Measurements from ENCODE around the gene PLXNA4.

PLXNA4 gene

DNA sequence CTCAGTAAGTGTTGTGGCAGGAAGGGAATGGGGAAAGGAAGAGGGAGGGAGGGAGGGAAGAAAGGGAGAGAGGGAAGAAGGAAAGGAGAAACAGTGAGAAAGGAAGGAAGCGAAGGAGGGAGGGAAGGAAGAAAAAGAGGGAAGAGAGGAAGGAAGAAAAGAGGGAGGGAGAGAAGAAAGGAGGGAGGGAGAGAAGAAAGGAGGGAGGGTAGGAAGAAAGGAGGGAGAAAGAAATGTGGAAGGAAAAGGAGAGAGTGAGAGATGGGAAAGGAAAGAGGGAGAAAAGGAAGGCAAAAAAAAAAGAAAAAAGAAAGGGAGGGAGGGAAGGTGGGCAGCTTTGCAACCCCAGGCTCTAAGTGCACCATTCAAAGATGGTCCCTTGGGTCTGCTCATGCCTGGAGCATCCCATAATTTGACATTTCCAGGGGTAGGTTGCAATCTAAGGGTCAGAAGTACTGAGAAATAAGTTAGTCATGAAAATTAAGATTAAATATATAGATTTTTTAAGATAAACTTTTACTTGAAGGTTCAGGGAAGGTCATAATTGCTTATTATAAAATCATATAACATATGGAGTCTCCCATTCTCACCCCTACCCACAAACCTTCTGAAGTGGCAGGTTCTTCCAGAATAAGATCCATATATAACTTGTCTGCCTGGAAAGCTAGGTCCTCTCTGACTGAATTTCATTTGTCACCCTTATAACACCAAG, 249.2 kb downstream of the PLXNA4 start:
- Mint-ChIP-seq H3K4me3 (no peak overlapping the region), H3K36me3 (no peaks in the 10 kb centered on the region), H3K9me3 (no peaks in the 10 kb centered on the region), H3K27me3 (peaks cover 0 to 13% of the 10 kb centered on the region in 2 donors), H3K4me1 (no peaks in the 10 kb centered on the region), H3K27ac (no peak overlapping the region)
- no peak for ATAC-seq (replicated peaks)
- DNase-seq: no peak

GRCh38 chr7:132322970-132323369, 253.3 kb downstream of the PLXNA4 start:
- Mint-ChIP-seq H3K36me3 (no peaks in the 10 kb centered on the region), H3K4me3 (no peak overlapping the region), H3K9me3 (no peaks in the 10 kb centered on the region), H3K27me3 (peaks cover 29 to 34% of the 10 kb centered on the region in 2 donors), H3K4me1 (peaks cover 8% of the 10 kb centered on the region in 2 donors), H3K27ac (no peak overlapping the region)
- ATAC-seq (replicated peaks) (no peak), DNase-seq (no peak)

DNA sequence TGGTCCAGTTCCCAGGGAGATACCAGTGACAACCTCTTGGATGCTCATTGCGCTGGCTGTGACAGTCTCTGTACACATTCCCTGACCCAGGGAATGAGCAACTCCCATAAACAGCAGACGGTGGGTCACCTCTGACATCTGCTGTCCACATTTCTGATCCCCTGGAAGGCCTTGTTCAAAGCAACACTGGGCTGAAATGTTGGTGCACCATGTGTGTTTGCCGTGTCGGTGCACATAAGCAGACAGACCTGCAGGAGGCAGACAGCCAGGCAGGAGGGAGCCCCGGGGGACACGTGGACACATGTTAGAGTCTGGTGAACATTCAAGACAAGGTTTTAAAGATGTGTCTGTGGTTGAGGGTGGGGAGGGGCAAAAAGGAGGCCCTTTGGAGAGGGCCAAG, 254.9 kb downstream of the PLXNA4 start:
- Mint-ChIP-seq H3K4me3 (no peak overlapping the region), H3K9me3 (peaks cover 10 to 11% of the 10 kb centered on the region in 2 donors), H3K27me3 (peaks cover 42 to 44% of the 10 kb centered on the region in 2 donors), H3K4me1 (peaks cover 8% of the 10 kb centered on the region in 2 donors), H3K27ac (no peak overlapping the region), H3K36me3 (peaks cover 0 to 3% of the 10 kb centered on the region in 2 donors)
- ATAC-seq (replicated peaks) (no peak), DNase-seq (no peak)

GRCh38 chr7:132319481-132319880, 256.8 kb downstream of the PLXNA4 start:
- ATAC-seq (replicated peaks): no peak
- peaks cover 43 to 48% of the 10 kb centered on the region in 2 donors for H3K27me3 Mint-ChIP-seq

DNA sequence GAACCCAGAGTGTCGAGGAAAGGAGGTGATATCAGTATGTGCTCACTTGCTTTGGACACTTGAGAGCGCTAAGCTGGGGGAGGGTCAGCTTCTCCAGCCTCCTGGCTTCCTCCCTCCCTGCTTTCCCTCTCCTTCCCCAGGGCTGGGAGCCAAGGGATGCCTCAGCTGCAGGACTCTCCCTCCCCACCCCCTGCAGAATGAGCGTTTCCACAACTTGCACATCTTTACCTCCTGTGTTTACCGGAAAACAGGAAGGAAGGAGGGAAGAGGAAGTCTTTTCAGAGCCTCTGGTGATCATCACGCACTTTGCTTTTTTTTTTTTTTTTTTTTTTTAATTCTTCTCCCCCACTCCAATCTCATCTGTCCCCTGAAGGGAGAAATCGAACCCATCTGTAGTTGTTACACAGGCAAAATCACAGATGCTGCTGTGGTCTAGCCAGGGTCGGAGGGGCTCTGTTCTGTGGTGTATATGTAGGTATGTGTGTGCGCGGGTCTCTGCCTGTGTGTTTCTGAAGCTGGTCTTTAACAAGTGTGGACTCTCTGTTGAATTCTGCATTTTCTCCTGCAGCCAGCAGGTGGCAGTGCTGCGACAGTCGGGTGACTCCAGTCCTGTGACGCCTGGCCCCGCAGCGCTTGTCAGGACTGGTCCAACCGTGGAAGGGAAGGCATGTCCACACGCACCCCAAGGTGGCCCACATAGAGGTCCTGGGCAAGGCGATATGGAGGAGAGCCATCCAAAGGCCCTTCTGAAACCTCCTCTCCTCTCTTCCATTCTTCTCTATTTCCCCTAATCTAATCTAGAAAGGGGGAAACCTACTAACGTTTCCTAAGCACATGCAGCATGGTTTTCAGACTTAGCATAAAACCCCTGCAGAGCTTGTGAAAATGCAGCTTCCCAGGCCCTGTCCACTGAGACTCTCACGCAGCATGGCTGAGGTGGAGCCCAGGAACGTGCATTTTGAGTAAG, 257.6 kb downstream of the PLXNA4 start:
- peak overlapping the region; percentile 33 to 47 for H3K4me3 Mint-ChIP-seq
- peak; percentile 50 for DNase-seq
- ATAC-seq (replicated peaks): peak; percentile 92 to 97
- peaks cover 8% of the 10 kb centered on the region in 2 donors for H3K4me1 Mint-ChIP-seq
- H3K27ac Mint-ChIP-seq: no peak overlapping the region
- H3K27me3 Mint-ChIP-seq: peaks cover 39 to 48% of the 10 kb centered on the region in 2 donors
- peaks cover 10 to 11% of the 10 kb centered on the region in 2 donors for H3K9me3 Mint-ChIP-seq
- H3K36me3 Mint-ChIP-seq: peaks cover 0 to 3% of the 10 kb centered on the region in 2 donors

More at GRCh38 chr7:132319481-132319880, 256.8 kb downstream of the PLXNA4 start:
- Mint-ChIP-seq H3K9me3 (peaks cover 10 to 11% of the 10 kb centered on the region in 2 donors), H3K4me1 (peaks cover 8% of the 10 kb centered on the region in 2 donors), H3K27ac (no peak overlapping the region), H3K4me3 (no peak overlapping the region), H3K36me3 (peaks cover 0 to 3% of the 10 kb centered on the region in 2 donors)
- DNase-seq: no peak

DNA sequence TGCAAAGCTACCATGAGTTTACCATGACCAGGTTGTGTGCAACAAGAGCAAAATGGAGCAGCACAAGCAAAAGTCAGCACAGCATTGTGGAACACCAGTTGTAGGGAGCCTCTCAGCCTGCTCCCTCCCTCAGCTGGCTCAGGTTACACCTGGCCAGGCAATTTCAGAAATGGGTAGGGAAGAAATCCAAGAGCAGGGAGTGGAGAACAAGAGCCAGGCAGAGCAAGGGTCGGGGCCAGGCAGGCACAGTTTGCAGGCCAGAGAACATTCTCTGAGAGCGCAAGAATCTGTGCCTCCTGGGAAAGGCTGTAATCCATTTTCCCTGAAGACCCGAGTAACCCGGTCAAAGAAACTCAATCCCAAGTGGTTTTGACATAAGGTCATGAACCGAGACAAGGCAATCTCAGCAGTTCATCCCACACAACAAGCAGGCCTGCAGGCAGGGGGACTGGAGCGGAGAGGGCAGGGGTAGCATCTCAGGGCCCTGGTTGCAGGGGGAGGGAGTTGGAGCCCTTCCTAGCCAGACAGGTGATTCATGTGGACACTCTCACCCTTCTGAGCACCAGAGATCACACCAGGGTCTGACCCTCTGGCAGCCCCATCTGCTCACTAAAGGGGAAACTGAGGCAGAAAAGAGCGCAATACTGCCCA, 258.4 kb downstream of the PLXNA4 start:
- Mint-ChIP-seq H3K27me3 (peaks cover 39 to 53% of the 10 kb centered on the region in 2 donors), H3K9me3 (peaks cover 10 to 11% of the 10 kb centered on the region in 2 donors), H3K4me3 (no peak overlapping the region), H3K27ac (no peak overlapping the region), H3K4me1 (peaks cover 8% of the 10 kb centered on the region in 2 donors), H3K36me3 (peaks cover 0 to 3% of the 10 kb centered on the region in 2 donors)
- ATAC-seq (replicated peaks): no peak
- no peak for DNase-seq

DNA sequence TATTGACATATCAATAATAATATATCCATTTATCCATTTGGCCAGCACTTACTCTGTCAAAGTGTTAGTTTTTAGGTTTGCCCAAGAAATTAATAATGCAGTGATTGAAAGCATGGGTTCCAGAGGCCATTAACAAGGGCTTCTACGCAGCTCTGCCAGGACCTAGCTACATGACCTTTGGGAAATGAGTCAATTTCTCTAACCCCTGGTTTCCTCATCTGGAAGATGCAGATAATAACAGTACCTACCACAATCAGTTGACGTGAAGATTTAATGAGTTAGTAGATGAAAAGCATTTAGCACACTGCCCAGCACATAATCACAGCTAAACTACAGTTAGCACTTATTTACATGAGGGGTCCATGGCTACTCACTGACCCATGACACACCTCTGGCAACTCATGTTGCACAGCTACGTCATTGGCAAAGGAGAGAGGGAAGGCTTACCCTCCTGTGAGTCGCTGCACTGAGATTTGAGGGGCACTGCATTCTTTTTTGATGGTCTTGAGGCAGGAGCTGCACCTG, 263.7 kb downstream of the PLXNA4 start:
- ATAC-seq (replicated peaks) (no peak), DNase-seq (no peak)
- H3K4me3 Mint-ChIP-seq: no peak overlapping the region
- peaks cover 19 to 39% of the 10 kb centered on the region in 2 donors for H3K27me3 Mint-ChIP-seq
- no peak overlapping the region for H3K27ac Mint-ChIP-seq
- peaks cover 9 to 10% of the 10 kb centered on the region in 2 donors for H3K9me3 Mint-ChIP-seq
- H3K4me1 Mint-ChIP-seq: no peaks in the 10 kb centered on the region
- peaks cover 0 to 3% of the 10 kb centered on the region in 2 donors for H3K36me3 Mint-ChIP-seq

DNA sequence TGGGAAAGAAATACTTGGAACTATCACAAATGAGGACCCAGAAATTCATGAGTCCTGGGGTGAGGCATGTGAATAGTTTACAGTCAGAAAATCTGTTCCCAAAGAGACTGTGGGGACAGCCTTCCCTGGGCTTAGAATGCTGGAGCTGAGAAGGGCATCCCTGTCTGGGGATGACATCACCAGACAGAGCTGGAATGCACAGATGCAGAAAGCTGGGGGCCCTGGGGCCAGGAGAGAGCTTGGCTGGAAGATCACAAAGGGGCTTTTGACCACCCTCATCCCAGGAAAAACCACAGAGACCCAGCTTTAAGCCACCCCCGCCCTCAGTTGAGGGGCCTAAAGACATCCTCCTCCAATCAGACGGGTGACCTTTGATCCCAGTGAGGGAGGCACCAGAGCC, 264.5 kb downstream of the PLXNA4 start:
- Mint-ChIP-seq H3K27ac (no peak overlapping the region), H3K4me1 (no peaks in the 10 kb centered on the region), H3K4me3 (no peak overlapping the region), H3K36me3 (peaks cover 0 to under 1% of the 10 kb centered on the region in 2 donors), H3K27me3 (peaks cover 10 to 30% of the 10 kb centered on the region in 2 donors), H3K9me3 (peaks cover under 1 to 2% of the 10 kb centered on the region in 2 donors)
- ATAC-seq (replicated peaks) (no peak), DNase-seq (no peak)

DNA sequence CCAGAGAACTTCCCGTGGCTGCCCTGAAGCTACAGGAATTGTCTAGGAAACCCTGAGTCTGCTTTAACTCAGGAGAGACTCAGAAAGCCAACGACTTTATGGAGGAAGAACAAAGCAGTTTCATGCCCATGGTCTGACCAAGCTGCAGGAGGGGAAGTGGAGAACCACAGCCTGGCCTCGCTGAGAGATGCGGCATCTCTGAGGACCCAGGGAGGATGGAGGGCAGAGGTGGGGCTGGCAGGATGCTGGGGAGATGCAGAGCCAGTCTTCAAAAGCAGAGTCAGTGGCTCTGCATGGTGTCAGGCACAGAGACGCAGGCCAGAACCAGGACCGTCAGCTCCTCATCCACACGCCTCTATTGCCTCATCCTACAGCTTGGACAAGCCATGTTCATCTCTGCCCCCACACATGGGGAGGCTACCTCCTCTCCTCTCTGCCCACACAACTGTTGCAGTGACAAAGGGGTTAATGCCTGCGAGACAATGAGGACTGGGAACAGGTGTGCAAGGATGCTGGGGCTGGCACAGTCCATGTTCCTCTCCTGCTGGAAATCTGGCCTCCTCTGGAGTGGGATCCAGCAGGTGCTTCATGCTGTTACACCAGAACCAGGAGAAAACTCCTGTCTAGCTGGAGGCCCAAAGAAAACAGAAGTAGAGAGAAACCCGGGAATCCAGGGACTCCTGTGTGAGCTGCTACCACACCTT, 267.0 kb downstream of the PLXNA4 start:
- no peak for DNase-seq
- no peak overlapping the region for H3K27ac Mint-ChIP-seq
- peaks cover 13 to 28% of the 10 kb centered on the region in 2 donors for H3K27me3 Mint-ChIP-seq
- ATAC-seq (replicated peaks): no peak
- H3K4me1 Mint-ChIP-seq: no peaks in the 10 kb centered on the region
- H3K9me3 Mint-ChIP-seq: no peaks in the 10 kb centered on the region
- H3K4me3 Mint-ChIP-seq: no peak overlapping the region
- no peaks in the 10 kb centered on the region for H3K36me3 Mint-ChIP-seq

GRCh38 chr7:132307465-132307864, 268.8 kb downstream of the PLXNA4 start:
- ATAC-seq (replicated peaks) (no peak), DNase-seq (no peak)
- Mint-ChIP-seq H3K9me3 (peaks cover 0 to 1% of the 10 kb centered on the region in 2 donors), H3K36me3 (no peaks in the 10 kb centered on the region), H3K27ac (no peak overlapping the region), H3K4me3 (no peak overlapping the region), H3K27me3 (peaks cover 13 to 22% of the 10 kb centered on the region in 2 donors), H3K4me1 (no peaks in the 10 kb centered on the region)

- DNase-seq (no peak), ATAC-seq (replicated peaks) (no peak)
- Mint-ChIP-seq H3K36me3 (no peaks in the 10 kb centered on the region), H3K27ac (no peak overlapping the region), H3K27me3 (peaks cover 6 to 10% of the 10 kb centered on the region in 2 donors), H3K4me3 (no peak overlapping the region), H3K9me3 (peaks cover 0 to 3% of the 10 kb centered on the region in 2 donors), H3K4me1 (no peaks in the 10 kb centered on the region)
Observed at GRCh38 chr7:132300599-132301277, 275.5 kb downstream of the PLXNA4 start.

DNA sequence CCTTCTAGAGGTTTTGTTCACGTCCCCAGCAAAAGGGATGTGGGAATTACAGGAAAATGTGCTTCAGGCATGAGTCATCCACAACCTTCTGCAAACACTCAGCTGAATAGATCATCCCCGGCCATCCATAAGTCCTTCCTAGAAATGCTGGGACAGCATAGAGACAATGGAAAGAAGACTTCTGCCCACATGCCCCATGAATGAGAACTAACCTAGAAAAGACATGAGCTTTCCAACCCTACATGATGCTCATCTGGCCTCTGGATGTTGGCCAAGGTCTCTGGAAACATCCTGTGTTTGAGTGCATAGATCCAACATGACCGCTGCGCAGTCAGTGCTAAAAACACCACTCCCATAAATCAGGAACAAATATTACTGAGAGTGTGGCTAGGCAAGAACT, 277.5 kb downstream of the PLXNA4 start:
- ATAC-seq (replicated peaks) (no peak), DNase-seq (no peak)
- Mint-ChIP-seq H3K4me3 (no peak overlapping the region), H3K27me3 (peaks cover 0 to 15% of the 10 kb centered on the region in 2 donors), H3K4me1 (no peaks in the 10 kb centered on the region), H3K36me3 (no peaks in the 10 kb centered on the region), H3K27ac (no peak overlapping the region), H3K9me3 (peaks cover 0 to 3% of the 10 kb centered on the region in 2 donors)

GRCh38 chr7:132296820-132297219, 279.4 kb downstream of the PLXNA4 start:
- no peaks in the 10 kb centered on the region for H3K9me3 Mint-ChIP-seq
- H3K27me3 Mint-ChIP-seq: peaks cover 14 to 24% of the 10 kb centered on the region in 2 donors
- ATAC-seq (replicated peaks): no peak
- no peaks in the 10 kb centered on the region for H3K36me3 Mint-ChIP-seq
- no peaks in the 10 kb centered on the region for H3K4me1 Mint-ChIP-seq
- no peak overlapping the region for H3K27ac Mint-ChIP-seq
- no peak for DNase-seq
- no peak overlapping the region for H3K4me3 Mint-ChIP-seq

All from stimulated activated naive B cell treated with anti-CD40 and anti-IgM and Interleukin-4, amounts not matched to agents 10 μg/mL and 1 μg/mL and 100 μg/mL, for 72 hours (primary cell).